CD4-positive, CD25-positive, alpha-beta regulatory T cell (primary cell): ENCODE measurements around the gene ZNF43. TPM values are rescaled to one million over a fixed set of nuclear protein-coding genes. Genes with fewer than 3 reads are reported as not detected.
"Not testable (repeated sequence)": the region's sequence is repeated elsewhere in the genome, so short reads cannot be mapped to it uniquely, and the experiment has no call there.

ENCODE experiments used
- ATAC-seq, 2 donors: fragments of 150-1000 bp; cut with Tn5 transposase; one replicate each; pipeline ENCODE4 v1.10.0; 2021; ENCODE audit warnings: low read depth in 2 of 2, moderate number of reproducible peaks in 2 of 2, moderate library complexity in 1 of 2
- DNase-seq, 3 donors: peaks; one replicate each; pipeline versions ENCODE4 v3.0.0 to v3.0.0-alpha.2; 2012 to 2022; ENCODE audit warnings: mixed read lengths in 1 of 3
- H3K27ac ChIP-seq: one replicate; pipeline ENCODE4 v1.7.0; 2013; ENCODE audit warnings: mild to moderate bottlenecking, low read length; ENCODE audit not compliant: insufficient read depth, poor library complexity, severe bottlenecking
- H3K27me3 ChIP-seq: one replicate; pipeline ENCODE4 v1.7.0; 2013; ENCODE audit warnings: low read length; ENCODE audit not compliant: control insufficient read depth, insufficient read depth
- H3K36me3 ChIP-seq: one replicate; pipeline ENCODE4 v1.7.0; 2013; ENCODE audit warnings: mild to moderate bottlenecking, low read length, moderate library complexity; ENCODE audit not compliant: control insufficient read depth, insufficient read depth
- H3K4me1 ChIP-seq: 2 replicates; pipeline ENCODE4 v1.7.0; 2013; ENCODE audit warnings: mild to moderate bottlenecking, low read length; ENCODE audit not compliant: insufficient read depth, control insufficient read depth, poor library complexity, severe bottlenecking
- H3K4me3 ChIP-seq: one replicate; pipeline ENCODE4 v1.7.0; 2013; ENCODE audit warnings: low read depth, mild to moderate bottlenecking, low read length, moderate library complexity
- H3K9me3 ChIP-seq, 2 experiments: 1 replicate in 1 of 2; 2 replicates in 1 of 2; pipeline ENCODE4 v1.7.0; 2013; ENCODE audit warnings: low read length in 2 of 2, mild to moderate bottlenecking in 1 of 2, moderate library complexity in 1 of 2; ENCODE audit not compliant: control insufficient read depth in 2 of 2
- H3K27ac Mint-ChIP-seq, 3 donors: one replicate each; pipeline ENCODE4 v1.8.0; 2020 to 2022; ENCODE audit warnings: mild to moderate bottlenecking in 3 of 3, mixed read lengths in 3 of 3, moderate library complexity in 2 of 3
- H3K27me3 Mint-ChIP-seq: one replicate; pipeline ENCODE4 v1.8.0; 2022; ENCODE audit warnings: mild to moderate bottlenecking, mixed read lengths
- H3K36me3 Mint-ChIP-seq: one replicate; pipeline ENCODE4 v1.8.0; 2020; ENCODE audit warnings: mixed read lengths
- H3K4me1 Mint-ChIP-seq, 4 donors: one replicate each; pipeline ENCODE4 v1.8.0; 2020 to 2022; ENCODE audit warnings: mixed read lengths in 4 of 4, mild to moderate bottlenecking in 1 of 4
- H3K4me3 Mint-ChIP-seq, 4 donors: one replicate each; pipeline ENCODE4 v1.8.0; 2020 to 2022; ENCODE audit warnings: mild to moderate bottlenecking in 4 of 4, mixed read lengths in 4 of 4, moderate library complexity in 3 of 4
- H3K9me3 Mint-ChIP-seq, 7 donors: one replicate each; pipeline ENCODE4 v1.8.0; 2020 to 2022; ENCODE audit warnings: mixed read lengths in 7 of 7, mild to moderate bottlenecking in 3 of 7, moderate library complexity in 2 of 7
- polyA plus RNA-seq, 4 donors: library from polyadenylated mRNA; unstranded; fragments of 300-500 nt; fragmentation: Illumina TruSeq; gene quantifications; one replicate each; pipeline ENCODE4 v1.2.3, GENCODE V29; 2021
- total RNA-seq: library from RNA; stranded (reverse); gene quantifications from one replicate; pipeline ENCODE4 v1.2.3, GENCODE V29; 2022

Gene ZNF43
- total RNA-seq (25.6 TPM), polyA plus RNA-seq (10 to 100 TPM; 12.2 to 15.4 (median 13.9) TPM)

GRCh38 chr19:21835810-21836444 is at the start of gene ZNF43:
Gene ZNF43, minus strand, starts transcription at chr19:21836182. Its CDS starts 144 bp downstream, at chr19:21836038.
- peak within 1 kb of the TSS; percentile 97 to 99 (median 99) for H3K27ac Mint-ChIP-seq
- H3K27me3 ChIP-seq: no peaks in the 10 kb centered on the region
- H3K4me1 ChIP-seq: peaks cover 19% of the 10 kb centered on the region
- H3K27ac ChIP-seq: peak within 1 kb of the TSS; percentile 81
- peak; percentile 98 to 99 for ATAC-seq
- peak within 1 kb of the TSS; percentile 89 to 98 (median 98) for H3K4me3 Mint-ChIP-seq
- H3K27me3 Mint-ChIP-seq: no peaks in the 10 kb centered on the region
- peaks cover 12 to 20% of the 10 kb centered on the region in 2 experiments for H3K9me3 ChIP-seq
- DNase-seq: peak; percentile 84 to 96 (median 93)
- H3K4me1 Mint-ChIP-seq: peaks cover 3 to 41% (median 15%) of the 10 kb centered on the region in 4 donors
- peaks cover 14% of the 10 kb centered on the region for H3K36me3 ChIP-seq
- H3K36me3 Mint-ChIP-seq: peaks cover 17% of the 10 kb centered on the region
- peak within 1 kb of the TSS; percentile 75 for H3K4me3 ChIP-seq
- H3K9me3 Mint-ChIP-seq: peaks cover 0 to 9% (median 0%) of the 10 kb centered on the region in 7 donors

GRCh38 chr19:21885516-21885915 is 49.5 kb upstream of the ZNF43 start:
- not testable (repeated sequence) for ATAC-seq, H3K27ac ChIP-seq, H3K4me3 Mint-ChIP-seq, H3K36me3 ChIP-seq, H3K36me3 Mint-ChIP-seq, H3K4me3 ChIP-seq, H3K27me3 Mint-ChIP-seq, H3K27me3 ChIP-seq, DNase-seq, H3K4me1 ChIP-seq, H3K27ac Mint-ChIP-seq, H3K9me3 ChIP-seq, H3K9me3 Mint-ChIP-seq, H3K4me1 Mint-ChIP-seq

- not testable (repeated sequence) for H3K9me3 Mint-ChIP-seq, H3K9me3 ChIP-seq, H3K27me3 Mint-ChIP-seq, H3K4me3 Mint-ChIP-seq, H3K4me1 Mint-ChIP-seq, H3K27ac ChIP-seq, DNase-seq, H3K36me3 Mint-ChIP-seq, H3K4me3 ChIP-seq, ATAC-seq, H3K27ac Mint-ChIP-seq, H3K27me3 ChIP-seq, H3K36me3 ChIP-seq, H3K4me1 ChIP-seq
Observed at GRCh38 chr19:21884786-21885185, 48.8 kb upstream of the ZNF43 start.

GRCh38 chr19:21883516-21883915 is 47.5 kb upstream of the ZNF43 start:
- Histone ChIP-seq H3K4me1 (no peaks in the 10 kb centered on the region), H3K4me3 (no peak overlapping the region), H3K27ac (no peak overlapping the region), H3K27me3 (no peaks in the 10 kb centered on the region), H3K9me3 (no peaks in the 10 kb centered on the region), H3K36me3 (no peaks in the 10 kb centered on the region)
- Mint-ChIP-seq H3K27me3 (peaks cover 7% of the 10 kb centered on the region), H3K27ac (no peak overlapping the region), H3K36me3 (no peaks in the 10 kb centered on the region), H3K4me1 (no peaks in the 10 kb centered on the region), H3K9me3 (peaks cover 0 to 3% (median 0%) of the 10 kb centered on the region in 7 donors), H3K4me3 (no peak overlapping the region)
- DNase-seq (no peak), ATAC-seq (no peak)

- not testable (repeated sequence) for H3K9me3 Mint-ChIP-seq, H3K4me1 Mint-ChIP-seq, DNase-seq
Observed at GRCh38 chr19:21880761-21881160, 44.8 kb upstream of the ZNF43 start.

GRCh38 chr19:21878646-21879045 is 42.7 kb upstream of the ZNF43 start:
- no peak overlapping the region for H3K27ac Mint-ChIP-seq
- no peak overlapping the region for H3K4me3 Mint-ChIP-seq
- DNase-seq: no peak

More at GRCh38 chr19:21880761-21881160, 44.8 kb upstream of the ZNF43 start:
- H3K27ac Mint-ChIP-seq, H3K27ac ChIP-seq, H3K36me3 Mint-ChIP-seq, H3K4me3 ChIP-seq, H3K27me3 Mint-ChIP-seq, H3K27me3 ChIP-seq, H3K36me3 ChIP-seq, H3K4me3 Mint-ChIP-seq, H3K9me3 ChIP-seq, ATAC-seq, H3K4me1 ChIP-seq: not testable (repeated sequence)

GRCh38 chr19:21877976-21878375 is 42.0 kb upstream of the ZNF43 start:
- no peaks in the 10 kb centered on the region for H3K4me1 ChIP-seq
- no peaks in the 10 kb centered on the region for H3K36me3 ChIP-seq
- H3K4me3 ChIP-seq: no peak overlapping the region
- Mint-ChIP-seq H3K9me3 (peaks cover 0 to 3% (median 0%) of the 10 kb centered on the region in 7 donors), H3K27me3 (no peaks in the 10 kb centered on the region), H3K4me3 (no peak overlapping the region), H3K27ac (no peak overlapping the region), H3K4me1 (no peaks in the 10 kb centered on the region), H3K36me3 (no peaks in the 10 kb centered on the region)
- ATAC-seq: no peak
- no peak for DNase-seq
- no peaks in the 10 kb centered on the region for H3K9me3 ChIP-seq
- H3K27me3 ChIP-seq: no peaks in the 10 kb centered on the region
- no peak overlapping the region for H3K27ac ChIP-seq

More at GRCh38 chr19:21878646-21879045, 42.7 kb upstream of the ZNF43 start:
- no peaks in the 10 kb centered on the region for H3K4me1 ChIP-seq
- H3K36me3 ChIP-seq: no peaks in the 10 kb centered on the region
- no peaks in the 10 kb centered on the region for H3K9me3 ChIP-seq
- Mint-ChIP-seq H3K9me3 (peaks cover 0 to 3% (median 0%) of the 10 kb centered on the region in 7 donors), H3K36me3 (no peaks in the 10 kb centered on the region), H3K4me1 (no peaks in the 10 kb centered on the region), H3K27me3 (peaks cover under 1% of the 10 kb centered on the region)
- H3K4me3 ChIP-seq: no peak overlapping the region
- no peaks in the 10 kb centered on the region for H3K27me3 ChIP-seq
- no peak for ATAC-seq
- H3K27ac ChIP-seq: no peak overlapping the region

GRCh38 chr19:21876608-21877007 is 40.6 kb upstream of the ZNF43 start:
- H3K4me1 ChIP-seq, ATAC-seq: not testable (repeated sequence)

More at GRCh38 chr19:21876608-21877007, 40.6 kb upstream of the ZNF43 start:
- not testable (repeated sequence) for H3K9me3 ChIP-seq, H3K36me3 Mint-ChIP-seq, H3K27me3 Mint-ChIP-seq, H3K27ac ChIP-seq, DNase-seq, H3K4me1 Mint-ChIP-seq, H3K27me3 ChIP-seq, H3K36me3 ChIP-seq, H3K9me3 Mint-ChIP-seq, H3K4me3 ChIP-seq, H3K4me3 Mint-ChIP-seq
- peak overlapping the region in 1 of 3 donors; percentile 56 for H3K27ac Mint-ChIP-seq
